Panc1 (cell line): Measurements from ENCODE around the gene RRP7A.

Source experiments
- CTCF ChIP-seq: fragments of 450-650 bp; IDR thresholded peaks from 2 replicates; pipeline ENCODE4 v1.5.1; 2017; ENCODE audit warnings: mild to moderate bottlenecking
- POLR2AphosphoS5 ChIP-seq: IDR thresholded peaks from 2 replicates; pipeline ENCODE4 v1.6.1; 2012; ENCODE audit warnings: mild to moderate bottlenecking, low read depth, low read length, moderate library complexity
- SIN3A ChIP-seq: IDR thresholded peaks from 2 replicates; pipeline ENCODE4 v1.6.1; 2012; ENCODE audit warnings: low read depth, mild to moderate bottlenecking, low read length, moderate library complexity, borderline replicate concordance; ENCODE audit not compliant: insufficient read depth

GRCh38 chr22:42475122-42475521 is 44.5 kb downstream of the RRP7A start:
- no peak for TF ChIP-seq CTCF
- TF ChIP-seq POLR2AphosphoS5: no peak
- TF ChIP-seq SIN3A: no peak
